22Rv1 (cell line): Measurements from ENCODE around the gene SMARCE1.

Experiments used
- CTCF ChIP-seq: fragments of 450-650 bp; IDR thresholded peaks from 2 replicates; pipeline ENCODE4 v1.5.1; 2017; ENCODE audit warnings: mild to moderate bottlenecking
- ZFX ChIP-seq: fragments of 450-650 bp; IDR thresholded peaks from 2 replicates; pipeline ENCODE4 v1.6.1; 2017; ENCODE audit warnings: antibody characterized with exemption, borderline replicate concordance

- TF ChIP-seq CTCF (no peak), ZFX (no peak)
These were observed 70.0 kb downstream of the SMARCE1 start for GRCh38 chr17:40577611-40578065.
